RWPE2 (cell line): ENCODE results near the gene KIF19.

Experiments
- ATAC-seq: fragments of 200-7000 bp; cut with Tn5 transposase; 3 replicates; pipeline ENCODE4 v1.9.1; 2021; ENCODE audit warnings: low read depth
- DNase-seq: peaks from one replicate; pipeline ENCODE4 v3.0.0-alpha.2; 2020; ENCODE audit warnings: low spot score
- H3K27ac ChIP-seq: fragments of 450-650 bp; 2 replicates; pipeline ENCODE4 v1.5.1; 2017; ENCODE audit warnings: mild to moderate bottlenecking; ENCODE audit not compliant: poor library complexity, severe bottlenecking
- H3K27me3 ChIP-seq: fragments of 250-450 bp; sonication (Bioruptor Pico); 2 replicates; pipeline ENCODE4 v1.5.1; 2021; ENCODE audit warnings: mild to moderate bottlenecking, moderate library complexity; ENCODE audit not compliant: insufficient read depth, poor library complexity, severe bottlenecking
- H3K36me3 ChIP-seq: fragments of 250-450 bp; sonication (Bioruptor Pico); 2 replicates; pipeline ENCODE4 v1.5.1; 2020; ENCODE audit warnings: low read depth, mild to moderate bottlenecking, moderate library complexity
- H3K4me1 ChIP-seq: fragments of 250-450 bp; sonication (Bioruptor Pico); 2 replicates; pipeline ENCODE4 v1.5.1; 2021; ENCODE audit warnings: mild to moderate bottlenecking, moderate library complexity; ENCODE audit not compliant: insufficient read depth, poor library complexity, severe bottlenecking
- H3K4me3 ChIP-seq: fragments of 250-450 bp; sonication (Bioruptor Pico); 2 replicates; pipeline ENCODE4 v1.5.1; 2021; ENCODE audit warnings: mild to moderate bottlenecking, moderate library complexity; ENCODE audit not compliant: severe bottlenecking
- H3K9me3 ChIP-seq: fragments of 250-450 bp; sonication (Bioruptor Pico); 2 replicates; pipeline ENCODE4 v1.5.1; 2021; ENCODE audit warnings: mild to moderate bottlenecking, moderate library complexity; ENCODE audit not compliant: severe bottlenecking
- TF ChIP-seq, protein P1 (sequence below): fragments of 450-650 bp; IDR thresholded peaks from one replicate; pipeline ENCODE4 v1.5.1; 2017; ENCODE audit warnings: mild to moderate bottlenecking, moderate library complexity; ENCODE audit not compliant: poor library complexity, severe bottlenecking

The KIF19 gene

DNA sequence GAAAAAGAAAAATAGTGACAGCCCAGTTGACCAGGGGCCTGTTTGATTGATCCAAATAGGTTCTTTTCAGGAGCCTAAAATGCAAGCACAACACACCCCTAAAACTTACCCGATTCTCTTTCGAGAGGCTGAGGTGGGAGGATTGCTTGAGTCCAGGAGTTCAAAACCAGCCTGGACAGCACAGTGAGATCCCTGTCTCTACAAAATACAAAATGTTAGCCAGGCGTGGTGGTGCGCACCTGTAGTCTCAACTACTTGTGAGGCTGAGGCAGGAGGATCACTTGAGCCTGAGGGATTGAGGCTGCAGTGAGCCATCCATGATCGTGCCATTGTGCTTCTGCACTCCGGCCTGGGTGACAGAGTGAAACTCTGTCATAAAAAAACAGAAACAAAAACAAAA is 1.5 kb upstream of the KIF19 start:
- H3K27me3 ChIP-seq = peaks cover 21% of the 10 kb centered on the region
- H3K36me3 ChIP-seq = no peaks in the 10 kb centered on the region
- H3K4me3 ChIP-seq = no peak overlapping the region
- TF ChIP-seq, protein P1, sequence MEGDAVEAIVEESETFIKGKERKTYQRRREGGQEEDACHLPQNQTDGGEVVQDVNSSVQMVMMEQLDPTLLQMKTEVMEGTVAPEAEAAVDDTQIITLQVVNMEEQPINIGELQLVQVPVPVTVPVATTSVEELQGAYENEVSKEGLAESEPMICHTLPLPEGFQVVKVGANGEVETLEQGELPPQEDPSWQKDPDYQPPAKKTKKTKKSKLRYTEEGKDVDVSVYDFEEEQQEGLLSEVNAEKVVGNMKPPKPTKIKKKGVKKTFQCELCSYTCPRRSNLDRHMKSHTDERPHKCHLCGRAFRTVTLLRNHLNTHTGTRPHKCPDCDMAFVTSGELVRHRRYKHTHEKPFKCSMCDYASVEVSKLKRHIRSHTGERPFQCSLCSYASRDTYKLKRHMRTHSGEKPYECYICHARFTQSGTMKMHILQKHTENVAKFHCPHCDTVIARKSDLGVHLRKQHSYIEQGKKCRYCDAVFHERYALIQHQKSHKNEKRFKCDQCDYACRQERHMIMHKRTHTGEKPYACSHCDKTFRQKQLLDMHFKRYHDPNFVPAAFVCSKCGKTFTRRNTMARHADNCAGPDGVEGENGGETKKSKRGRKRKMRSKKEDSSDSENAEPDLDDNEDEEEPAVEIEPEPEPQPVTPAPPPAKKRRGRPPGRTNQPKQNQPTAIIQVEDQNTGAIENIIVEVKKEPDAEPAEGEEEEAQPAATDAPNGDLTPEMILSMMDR = no peak
- DNase-seq = no peak
- H3K4me1 ChIP-seq = no peaks in the 10 kb centered on the region
- H3K9me3 ChIP-seq = no peaks in the 10 kb centered on the region
- no peak overlapping the region for H3K27ac ChIP-seq
- no peak for ATAC-seq

- H3K9me3 ChIP-seq = no peaks in the 10 kb centered on the region
- no peak overlapping the region for H3K27ac ChIP-seq
- DNase-seq = no peak
- TF ChIP-seq, protein P1 = no peak
- H3K36me3 ChIP-seq = no peaks in the 10 kb centered on the region
- H3K4me1 ChIP-seq = no peaks in the 10 kb centered on the region
- H3K4me3 ChIP-seq = no peak overlapping the region
- peaks cover 21% of the 10 kb centered on the region for H3K27me3 ChIP-seq
- ATAC-seq = no peak
These were observed 667 bp upstream of the KIF19 start for GRCh38 chr17:74325376-74325742.

- TF ChIP-seq, protein P1 = no peak
- H3K4me1 ChIP-seq = no peaks in the 10 kb centered on the region
- no peak overlapping the region for H3K27ac ChIP-seq
- peaks cover 21% of the 10 kb centered on the region for H3K27me3 ChIP-seq
- H3K36me3 ChIP-seq = no peaks in the 10 kb centered on the region
- no peak for ATAC-seq
- DNase-seq = no peak
- no peaks in the 10 kb centered on the region for H3K9me3 ChIP-seq
- no peak overlapping the region for H3K4me3 ChIP-seq
These were observed 480 bp downstream of the KIF19 start for GRCh38 chr17:74326506-74326905.

DNA sequence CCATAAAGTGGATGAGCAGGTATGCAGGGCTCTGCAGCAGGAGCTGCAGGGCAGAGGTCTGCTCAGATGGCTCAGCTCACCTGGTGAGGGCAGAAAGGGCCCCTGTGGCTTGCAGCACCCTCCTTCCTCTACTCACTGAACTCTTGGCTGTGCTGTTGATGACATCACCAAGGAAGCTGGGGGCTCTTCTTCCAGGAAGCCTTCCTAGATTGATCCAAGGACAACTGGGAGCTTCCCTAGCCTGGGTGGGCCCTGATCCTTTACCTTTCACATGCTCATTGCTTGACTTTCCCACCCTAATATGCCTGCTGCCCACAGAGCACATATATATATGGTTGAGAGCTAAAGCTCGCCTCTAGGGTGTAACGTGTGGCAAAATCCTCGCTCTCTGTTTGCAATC is 2.5 kb downstream of the KIF19 start:
- no peak overlapping the region for H3K27ac ChIP-seq
- no peak overlapping the region for H3K4me3 ChIP-seq
- no peaks in the 10 kb centered on the region for H3K9me3 ChIP-seq
- ATAC-seq (no peak), DNase-seq (no peak)
- TF ChIP-seq, protein P1 = no peak
- peaks cover 21% of the 10 kb centered on the region for H3K27me3 ChIP-seq
- H3K4me1 ChIP-seq = no peaks in the 10 kb centered on the region
- no peaks in the 10 kb centered on the region for H3K36me3 ChIP-seq

- DNase-seq (no peak), ATAC-seq (no peak)
- no peaks in the 10 kb centered on the region for H3K4me1 ChIP-seq
- no peak overlapping the region for H3K4me3 ChIP-seq
- H3K27me3 ChIP-seq = peaks cover 21% of the 10 kb centered on the region
- H3K9me3 ChIP-seq = no peaks in the 10 kb centered on the region
- H3K27ac ChIP-seq = no peak overlapping the region
- H3K36me3 ChIP-seq = no peaks in the 10 kb centered on the region
- TF ChIP-seq, protein P1 = no peak
These were observed 3.4 kb downstream of the KIF19 start for GRCh38 chr17:74329378-74329777.
